Activated CD4-positive, alpha-beta memory T cell treated with anti-CD3 and anti-CD28 coated beads for 36 hours (primary cell): ENCODE results near the gene ZDHHC6. TPM values are rescaled to one million over a fixed set of nuclear protein-coding genes. Genes with fewer than 3 reads are reported as not detected.
"Not testable (repeated sequence)": the region's sequence is repeated elsewhere in the genome, so short reads cannot be mapped to it uniquely, and the experiment has no call there.

Source experiments
- CTCF ChIA-PET: fragments of 350-600 bp; sonication (Branson Sonifier 250); formaldehyde crosslinking; loops from one replicate; lab custom pipeline; 2021; ENCODE audit warnings: antibody characterized with exemption, inconsistent platforms; lab: Charles Lee
- POLR2A ChIA-PET: fragments of 350-600 bp; sonication (Branson Sonifier 250); formaldehyde crosslinking; loops from one replicate; lab custom pipeline; 2021; ENCODE audit warnings: antibody characterized with exemption; lab: Charles Lee
- DNase-seq: peaks from one replicate; pipeline ENCODE4 v3.0.0-alpha.2; 2020
- H3K27ac Mint-ChIP-seq: one replicate; pipeline ENCODE4 v1.8.0; 2021; ENCODE audit warnings: mixed read lengths
- H3K27me3 Mint-ChIP-seq: one replicate; pipeline ENCODE4 v1.8.0; 2021; ENCODE audit warnings: mixed read lengths
- H3K36me3 Mint-ChIP-seq: one replicate; pipeline ENCODE4 v1.8.0; 2021; ENCODE audit warnings: mixed read lengths
- H3K4me1 Mint-ChIP-seq: one replicate; pipeline ENCODE4 v1.8.0; 2021; ENCODE audit warnings: low read depth, mixed read lengths
- H3K4me3 Mint-ChIP-seq: one replicate; pipeline ENCODE4 v1.8.0; 2021; ENCODE audit warnings: mild to moderate bottlenecking, mixed read lengths
- H3K9me3 Mint-ChIP-seq: one replicate; pipeline ENCODE4 v1.8.0; 2021; ENCODE audit warnings: mixed read lengths
- intact Hi-C: fragments of 100-400 bp; cut with micrococcal nuclease; formaldehyde crosslinking; loops from one replicate; pipeline ENCODE4 v1.15.1; 2023
- total RNA-seq, 2 experiments: library from RNA; stranded (reverse); gene quantifications; one replicate each; pipeline ENCODE4 v1.2.3, GENCODE V29; 2021

The ZDHHC6 gene
- total RNA-seq, 2 experiments from 2014 or later, result 40.1 to 40.7 TPM

- POLR2A ChIA-PET, result no interaction called here
- Mint-ChIP-seq H3K9me3 (peaks cover 5% of the 10 kb centered on the region), H3K36me3 (peaks cover 32% of the 10 kb centered on the region), H3K27me3 (no peaks in the 10 kb centered on the region), H3K4me3 (no peak overlapping the region), H3K4me1 (peaks cover 22% of the 10 kb centered on the region), H3K27ac (peak overlapping the region; percentile 19)
- CTCF ChIA-PET, result interaction anchor here (1.3 kb wide), 1 partner anchor 9 kb away, joined by 5 read pairs; no protein-coding TSS in a partner anchor
- no peak for DNase-seq
- intact Hi-C loops, result loop anchor here (1.0 kb wide), 1 partner anchor 9 kb away; no protein-coding TSS in a partner anchor
Observed at GRCh38 chr10:112465299-112465883, 18.7 kb upstream of the ZDHHC6 start.

DNA sequence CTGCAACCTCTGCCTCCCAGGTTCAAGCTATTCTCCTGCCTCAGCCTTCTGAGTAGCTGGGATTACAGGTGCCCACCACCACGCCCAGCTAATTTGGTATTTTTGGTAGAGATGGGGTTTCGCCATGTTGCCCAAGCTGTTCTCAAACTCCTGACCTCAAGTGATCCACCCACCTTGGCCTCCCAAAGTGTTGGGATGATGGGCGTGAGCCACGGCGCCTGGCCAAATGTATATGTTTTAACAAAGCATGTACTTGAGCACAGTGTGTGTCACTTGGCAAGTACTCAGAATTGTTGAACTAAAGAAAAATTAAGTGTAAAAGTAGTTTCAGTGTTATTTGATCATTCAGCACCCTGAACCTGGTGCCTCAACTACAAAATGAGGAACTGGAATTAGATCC is 17.4 kb upstream of the ZDHHC6 start:
- DNase-seq, H3K4me3 Mint-ChIP-seq, H3K27ac Mint-ChIP-seq, H3K9me3 Mint-ChIP-seq, H3K27me3 Mint-ChIP-seq, intact Hi-C loops: not testable (repeated sequence)
- POLR2A ChIA-PET, result interaction anchor here (0.6 kb wide), 1 partner anchor 9 kb away, joined by 3 read pairs; no protein-coding TSS in a partner anchor
- Mint-ChIP-seq H3K4me1 (peaks cover 22% of the 10 kb centered on the region), H3K36me3 (peaks cover 32% of the 10 kb centered on the region)
- CTCF ChIA-PET, result interaction anchor here (1.3 to 2.3 kb wide), 2 partner anchors 8 kb away, joined by 5 to 13 read pairs; no protein-coding TSS in a partner anchor

DNA sequence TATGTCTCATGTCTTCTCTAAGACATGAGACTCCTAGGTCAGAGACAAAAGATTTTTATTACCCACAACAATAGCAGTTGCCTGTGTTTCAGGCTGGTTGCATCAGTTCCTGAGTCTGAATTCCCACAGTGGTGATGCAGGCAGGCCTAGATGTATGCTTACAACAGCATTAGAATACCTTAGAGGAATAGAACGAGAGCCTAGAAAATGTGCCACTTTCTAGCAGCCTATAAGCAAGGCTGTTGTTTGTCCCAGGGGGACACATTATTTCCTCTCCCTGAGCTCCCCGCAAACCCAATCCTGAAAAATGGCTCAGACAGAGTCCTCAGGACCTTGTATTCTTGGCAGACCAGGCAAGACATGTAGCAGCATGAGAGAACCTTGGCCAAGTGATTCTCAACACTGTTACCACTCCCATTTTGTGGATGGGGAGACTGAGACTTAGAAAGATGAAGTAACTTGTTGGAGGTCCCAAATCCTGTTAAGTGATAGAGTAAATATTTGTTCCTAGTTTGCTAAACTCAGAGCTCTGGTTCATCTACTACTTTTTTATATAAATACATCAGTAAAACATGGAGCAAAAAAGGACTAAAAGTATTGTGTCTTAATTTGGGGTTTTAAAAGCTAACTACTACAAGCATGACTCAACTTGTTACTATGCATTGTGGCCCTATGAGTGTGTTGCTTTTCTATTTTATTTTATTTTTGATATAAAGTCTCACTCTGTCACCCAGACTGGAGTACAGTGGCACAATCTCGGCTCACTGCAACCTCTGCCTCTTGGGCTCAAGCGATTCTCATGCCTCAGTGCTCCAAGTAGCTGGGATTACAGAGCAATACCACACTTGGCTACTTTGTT is 14.5 kb upstream of the ZDHHC6 start:
- intact Hi-C loops, result loop anchor here (2.0 kb wide), 2 partner anchors 14 to 72 kb away; partner anchors contain the start of genes VTI1A and ZDHHC6
- peaks cover 5% of the 10 kb centered on the region for H3K9me3 Mint-ChIP-seq
- peaks cover 24% of the 10 kb centered on the region for H3K4me1 Mint-ChIP-seq
- H3K36me3 Mint-ChIP-seq, result peaks cover 29% of the 10 kb centered on the region
- H3K27me3 Mint-ChIP-seq, result no peaks in the 10 kb centered on the region
- no peak overlapping the region for H3K4me3 Mint-ChIP-seq
- ChIA-PET POLR2A (no interaction called here), CTCF (interaction anchor here (0.7 to 3.1 kb wide), 4 partner anchors 10 to 20 kb away, joined by 3 to 18 read pairs (median 6); partner anchors contain the start of genes VTI1A and ZDHHC6)
- H3K27ac Mint-ChIP-seq, result peak overlapping the region; percentile 94
- DNase-seq, result peak; percentile 77

GRCh38 chr10:112460366-112460765 is 13.7 kb upstream of the ZDHHC6 start:
- Mint-ChIP-seq H3K4me3 (no peak overlapping the region), H3K9me3 (peaks cover 3% of the 10 kb centered on the region), H3K4me1 (peaks cover 27% of the 10 kb centered on the region), H3K36me3 (peaks cover 24% of the 10 kb centered on the region), H3K27me3 (no peaks in the 10 kb centered on the region), H3K27ac (no peak overlapping the region)
- DNase-seq, result no peak
- intact Hi-C loops, result loop anchor here (2.0 kb wide), 2 partner anchors 14 to 72 kb away; partner anchors contain the start of genes VTI1A and ZDHHC6
- ChIA-PET CTCF (interaction anchor here (0.7 to 3.1 kb wide), 4 partner anchors 9 to 20 kb away, joined by 3 to 18 read pairs (median 6); partner anchors contain the start of genes VTI1A and ZDHHC6), POLR2A (interaction anchor here (0.6 kb wide), 2 partner anchors 8 to 13 kb away, joined by 3 to 5 read pairs; partner anchors contain the start of genes VTI1A and ZDHHC6)

DNA sequence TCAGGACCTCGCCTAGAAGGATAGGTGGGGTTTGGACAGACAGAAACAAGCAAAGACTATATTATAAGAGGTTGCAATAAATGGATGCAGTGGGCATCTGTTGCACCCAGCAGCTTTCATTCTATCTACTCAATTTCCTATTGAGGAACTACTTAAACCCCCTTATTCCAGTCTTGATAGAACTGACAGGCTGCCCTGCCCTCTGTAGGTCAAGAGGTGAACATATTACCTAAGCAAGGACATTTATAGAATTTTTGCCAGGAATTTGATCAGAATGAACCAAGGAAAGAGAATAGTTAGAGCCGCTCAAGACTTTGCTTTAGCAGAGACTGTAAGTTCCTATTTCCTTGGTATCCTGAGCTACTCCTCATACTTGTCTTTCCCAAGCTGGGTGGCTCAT is 9.8 kb upstream of the ZDHHC6 start:
- Mint-ChIP-seq H3K27ac (peak overlapping the region; percentile 18), H3K4me1 (peaks cover 17% of the 10 kb centered on the region), H3K36me3 (peaks cover 6% of the 10 kb centered on the region), H3K27me3 (no peaks in the 10 kb centered on the region), H3K4me3 (no peak overlapping the region), H3K9me3 (no peaks in the 10 kb centered on the region)
- intact Hi-C loops, result loop anchor here (1.0 kb wide), 1 partner anchor 9 kb away; no protein-coding TSS in a partner anchor
- CTCF ChIA-PET, result interaction anchor here (0.8 to 2.4 kb wide), 7 partner anchors 8 to 61 kb away, joined by 3 to 25 read pairs (median 4); no protein-coding TSS in a partner anchor
- DNase-seq, result no peak
- POLR2A ChIA-PET, result interaction anchor here (2.0 kb wide), 1 partner anchor 10 kb away, joined by 14 read pairs; the partner anchor contains the start of genes VTI1A and ZDHHC6

- POLR2A ChIA-PET, result interaction anchor here (0.5 to 2.0 kb wide), 3 partner anchors 9 to 82 kb away, joined by 3 to 14 read pairs (median 5); partner anchors contain the start of genes VTI1A and ZDHHC6
- intact Hi-C loops, result no loop called here
Observed at GRCh38 chr10:112454910-112455779, 8.4 kb upstream of the ZDHHC6 start.

DNA sequence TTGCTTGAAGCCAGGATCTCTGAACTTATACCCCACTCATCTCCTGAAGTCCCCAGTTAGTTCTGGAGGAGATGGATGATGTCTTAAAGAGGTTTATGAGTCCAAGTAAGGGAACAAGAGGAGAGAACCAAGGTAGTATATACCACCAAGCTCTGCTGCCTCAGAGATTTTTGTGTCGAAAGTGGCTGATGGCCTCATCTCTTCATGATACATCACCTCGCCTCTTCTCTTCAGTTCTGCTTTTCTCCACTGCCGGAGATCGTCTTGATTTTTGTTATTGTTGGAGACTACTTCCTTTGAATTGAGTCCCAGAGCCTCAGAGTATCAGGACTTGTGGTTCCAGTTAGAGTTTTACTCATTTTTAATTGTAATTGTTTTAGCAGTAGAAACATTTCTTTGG is 2.2 kb upstream of the ZDHHC6 start:
- peaks cover 37% of the 10 kb centered on the region for H3K36me3 Mint-ChIP-seq
- POLR2A ChIA-PET, result no interaction called here
- CTCF ChIA-PET, result interaction anchor here (2.7 kb wide), 1 partner anchor 23 kb away, joined by 11 read pairs; no protein-coding TSS in a partner anchor
- no peaks in the 10 kb centered on the region for H3K27me3 Mint-ChIP-seq
- no peaks in the 10 kb centered on the region for H3K9me3 Mint-ChIP-seq
- no peak overlapping the region for H3K27ac Mint-ChIP-seq
- H3K4me1 Mint-ChIP-seq, result peaks cover 37% of the 10 kb centered on the region
- H3K4me3 Mint-ChIP-seq, result peak overlapping the region; percentile 44
- no peak for DNase-seq
- intact Hi-C loops, result loop anchor here (5.0 kb wide), 1 partner anchor 267 kb away; the partner anchor contains the start of gene GPAM

More at GRCh38 chr10:112454910-112455779, 8.4 kb upstream of the ZDHHC6 start:
- no peaks in the 10 kb centered on the region for H3K27me3 Mint-ChIP-seq
- peaks cover 6% of the 10 kb centered on the region for H3K36me3 Mint-ChIP-seq
- H3K4me3 Mint-ChIP-seq, result no peak overlapping the region
- H3K27ac Mint-ChIP-seq, result peak overlapping the region; percentile 80
- peaks cover 17% of the 10 kb centered on the region for H3K4me1 Mint-ChIP-seq
- CTCF ChIA-PET, result interaction anchor here (0.6 to 2.4 kb wide), 7 partner anchors 9 to 274 kb away, joined by 3 to 25 read pairs (median 4); no protein-coding TSS in a partner anchor
- DNase-seq, result no peak
- H3K9me3 Mint-ChIP-seq, result no peaks in the 10 kb centered on the region

- ChIA-PET CTCF (interaction anchor here (0.9 to 1.5 kb wide), 3 partner anchors 12 to 29 kb away, joined by 4 to 15 read pairs (median 10); no protein-coding TSS in a partner anchor), POLR2A (interaction anchor here (0.7 to 1.8 kb wide), 8 partner anchors 9 to 264 kb away, joined by 3 to 14 read pairs (median 3); partner anchors contain the start of gene GPAM)
- intact Hi-C loops, result loop anchor here (1.0 to 5.0 kb wide), 4 partner anchors 13 to 265 kb away; partner anchors contain the start of gene GPAM
- H3K4me1 Mint-ChIP-seq, result peaks cover 46% of the 10 kb centered on the region
- no peaks in the 10 kb centered on the region for H3K9me3 Mint-ChIP-seq
- H3K4me3 Mint-ChIP-seq, result peak overlapping the region; percentile 96
- H3K27me3 Mint-ChIP-seq, result no peaks in the 10 kb centered on the region
- H3K27ac Mint-ChIP-seq, result peak overlapping the region; percentile 91
- DNase-seq, result no peak
- peaks cover 41% of the 10 kb centered on the region for H3K36me3 Mint-ChIP-seq
Observed at GRCh38 chr10:112447620-112447928, 860 bp upstream of the ZDHHC6 start.

- CTCF ChIA-PET, result interaction anchor here (0.9 to 2.0 kb wide), 7 partner anchors 11 to 85 kb away, joined by 3 to 15 read pairs (median 4); no protein-coding TSS in a partner anchor
- intact Hi-C loops, result loop anchor here (2.0 to 5.0 kb wide), 3 partner anchors 15 to 264 kb away; partner anchors contain the start of gene GPAM
- peaks cover 54% of the 10 kb centered on the region for H3K4me1 Mint-ChIP-seq
- no peaks in the 10 kb centered on the region for H3K27me3 Mint-ChIP-seq
- POLR2A ChIA-PET, result interaction anchor here (0.6 to 1.8 kb wide), 6 partner anchors 10 to 71 kb away, joined by 3 to 14 read pairs (median 4); no protein-coding TSS in a partner anchor
- no peaks in the 10 kb centered on the region for H3K9me3 Mint-ChIP-seq
- peaks cover 49% of the 10 kb centered on the region for H3K36me3 Mint-ChIP-seq
- peak overlapping the region; percentile 96 for H3K4me3 Mint-ChIP-seq
- peak overlapping the region; percentile 91 for H3K27ac Mint-ChIP-seq
- peak; percentile 42 for DNase-seq
Observed at GRCh38 chr10:112446055-112446854, 459 bp downstream of the ZDHHC6 start.

- ChIA-PET CTCF (interaction anchor here (1.0 to 4.2 kb wide), 4 partner anchors 14 to 304 kb away, joined by 3 to 36 read pairs (median 6); partner anchors contain the start of gene ACSL5), POLR2A (no interaction called here)
- DNase-seq, result no peak
- H3K9me3 Mint-ChIP-seq, result no peaks in the 10 kb centered on the region
- H3K4me1 Mint-ChIP-seq, result peaks cover 40% of the 10 kb centered on the region
- H3K27ac Mint-ChIP-seq, result peak overlapping the region; percentile 72
- H3K27me3 Mint-ChIP-seq, result no peaks in the 10 kb centered on the region
- H3K36me3 Mint-ChIP-seq, result peaks cover 50% of the 10 kb centered on the region
- intact Hi-C loops, result no loop called here
- H3K4me3 Mint-ChIP-seq, result peak overlapping the region; percentile 15
Observed at GRCh38 chr10:112442063-112442462, 4.7 kb downstream of the ZDHHC6 start.
